GM13976 (cell line): ENCODE measurements around the gene UGT1A5.
"Not testable (repeated sequence)": the region's sequence is repeated elsewhere in the genome, so short reads cannot be mapped to it uniquely, and the experiment has no call there.

Experiments used
- DNase-seq: peaks from one replicate; pipeline ENCODE4 v3.0.0; 2012; ENCODE audit warnings: low spot score
- CTCF ChIP-seq: IDR thresholded peaks from 2 replicates; pipeline ENCODE4 v1.5.1; 2012; ENCODE audit warnings: borderline replicate concordance, mild to moderate bottlenecking; ENCODE audit not compliant: insufficient read depth; ENCODE audit errors: extremely low read depth, missing control alignments, control extremely low read depth
- in situ Hi-C: fragments of 300-500 bp; cut with MboI; formaldehyde crosslinking; loops from one replicate; pipeline ENCODE4 v1.12.0; 2022; ENCODE audit warnings: low sequenced_read_pairs, mixed read lengths, inconsistent platforms; ENCODE audit not compliant: unreplicated experiment

UGT1A5 gene

DNA sequence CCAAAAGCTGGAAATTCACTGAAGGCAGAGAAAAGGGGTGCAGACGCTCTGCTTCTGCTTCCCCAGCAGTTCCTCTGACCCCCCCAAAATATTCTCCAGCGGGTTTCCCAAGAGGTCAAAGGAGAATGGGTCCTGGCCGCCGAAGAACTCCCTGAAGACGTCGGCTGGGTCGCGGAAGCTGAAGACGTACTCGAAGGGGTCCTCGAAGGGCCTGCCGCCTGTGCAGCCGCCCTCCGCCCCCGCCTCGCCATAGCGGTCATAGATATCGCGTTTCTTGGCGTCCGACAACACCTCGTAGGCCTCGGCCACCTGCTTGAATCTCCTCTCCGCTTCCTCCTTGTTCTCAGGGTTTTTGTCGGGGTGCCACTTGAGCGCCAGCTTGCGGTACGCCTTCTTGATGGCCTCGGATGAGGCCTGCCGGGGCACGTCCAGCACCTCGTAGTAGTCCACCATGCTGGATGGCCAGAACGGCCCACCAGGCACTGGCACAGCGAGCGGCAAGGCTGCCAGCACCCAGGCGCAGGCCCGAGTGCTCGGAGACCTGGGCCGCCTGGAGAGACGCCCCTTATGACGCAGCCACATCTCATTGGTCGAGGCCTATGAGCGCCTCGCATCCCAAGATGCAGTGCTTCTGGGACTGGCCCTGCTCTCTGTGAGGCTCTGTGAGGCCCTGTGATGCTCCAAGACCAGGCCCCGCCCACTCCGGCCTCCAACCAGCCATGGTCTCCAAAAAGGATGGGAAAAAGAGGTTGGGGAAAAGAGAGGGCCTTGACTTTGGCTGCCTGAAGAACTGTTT is 31.0 kb downstream of the UGT1A5 start:
- no peak for DNase-seq
- no peak for TF ChIP-seq CTCF
- in situ Hi-C loops, result no loop called here

GRCh38 chr2:233745073-233745755 is 32.5 kb downstream of the UGT1A5 start:
- TF ChIP-seq CTCF, result no peak
- in situ Hi-C loops, result no loop called here
- no peak for DNase-seq

- DNase-seq, in situ Hi-C loops: not testable (repeated sequence)
These were observed 33.1 kb downstream of the UGT1A5 start for GRCh38 chr2:233745838-233746237.

- no peak for DNase-seq
- TF ChIP-seq CTCF, result no peak
- in situ Hi-C loops, result no loop called here
These were observed 34.0 kb downstream of the UGT1A5 start for GRCh38 chr2:233746475-233747282.

DNA sequence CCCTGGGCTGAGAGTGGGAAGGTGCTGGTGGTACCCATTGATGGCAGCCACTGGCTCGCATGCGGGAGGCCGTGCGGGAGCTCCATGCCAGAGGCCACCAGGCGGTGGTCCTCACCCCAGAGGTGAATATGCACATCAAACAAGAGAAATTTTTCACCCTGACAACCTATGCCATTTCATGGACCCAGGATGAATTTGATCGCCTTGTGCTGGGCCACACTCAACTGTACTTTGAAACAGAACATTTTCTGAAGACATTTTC is 34.5 kb downstream of the UGT1A5 start:
- in situ Hi-C loops, result no loop called here
- no peak for TF ChIP-seq CTCF
- DNase-seq, result no peak

GRCh38 chr2:233750689-233751088 is 38.0 kb downstream of the UGT1A5 start:
- DNase-seq, in situ Hi-C loops: not testable (repeated sequence)

GRCh38 chr2:233751212-233752009 is 38.7 kb downstream of the UGT1A5 start:
- in situ Hi-C loops, DNase-seq: not testable (repeated sequence)
